Vagina (tissue), 2 donors: ENCODE results near the gene EGFR.

Experiments used
- CTCF ChIP-seq, 3 experiments: fragments of 450-650 bp in 2 of 3; fragments of 200-600 bp in 1 of 3; sonication (generic) in 1 of 3; IDR thresholded peaks; one replicate each; pipeline ENCODE4 v1.5.1; 2017 to 2019; ENCODE audit warnings: antibody characterized with exemption in 3 of 3, mild to moderate bottlenecking in 2 of 3, moderate library complexity in 2 of 3
- POLR2A ChIP-seq, 2 donors: fragments of 450-650 bp; IDR thresholded peaks; one replicate each; pipeline ENCODE4 v1.6.1; 2017; ENCODE audit warnings: antibody characterized with exemption in 2 of 2, mild to moderate bottlenecking in 2 of 2, moderate library complexity in 2 of 2

GRCh38 chr7:54981913-54982312 lies 36.9 kb upstream of the EGFR start:
- no peak for TF ChIP-seq CTCF (IDR thresholded peaks at IDR 0.05)
- no peak for TF ChIP-seq POLR2A (IDR thresholded peaks at IDR 0.05)
